ENCODE measurements around the gene BCAR3.

The BCAR3 gene

GRCh38 chr1:93638307-93638847 is 43.3 kb downstream of the BCAR3 start:
- H3K4me3 ChIP-seq (ENCODE audit: low read depth, low read length) = no peak overlapping the region
- in situ Hi-C loops (cut with HindIII; ENCODE audit: low sequenced_read_pairs) = no loop called here
- TF ChIP-seq, protein P1, sequence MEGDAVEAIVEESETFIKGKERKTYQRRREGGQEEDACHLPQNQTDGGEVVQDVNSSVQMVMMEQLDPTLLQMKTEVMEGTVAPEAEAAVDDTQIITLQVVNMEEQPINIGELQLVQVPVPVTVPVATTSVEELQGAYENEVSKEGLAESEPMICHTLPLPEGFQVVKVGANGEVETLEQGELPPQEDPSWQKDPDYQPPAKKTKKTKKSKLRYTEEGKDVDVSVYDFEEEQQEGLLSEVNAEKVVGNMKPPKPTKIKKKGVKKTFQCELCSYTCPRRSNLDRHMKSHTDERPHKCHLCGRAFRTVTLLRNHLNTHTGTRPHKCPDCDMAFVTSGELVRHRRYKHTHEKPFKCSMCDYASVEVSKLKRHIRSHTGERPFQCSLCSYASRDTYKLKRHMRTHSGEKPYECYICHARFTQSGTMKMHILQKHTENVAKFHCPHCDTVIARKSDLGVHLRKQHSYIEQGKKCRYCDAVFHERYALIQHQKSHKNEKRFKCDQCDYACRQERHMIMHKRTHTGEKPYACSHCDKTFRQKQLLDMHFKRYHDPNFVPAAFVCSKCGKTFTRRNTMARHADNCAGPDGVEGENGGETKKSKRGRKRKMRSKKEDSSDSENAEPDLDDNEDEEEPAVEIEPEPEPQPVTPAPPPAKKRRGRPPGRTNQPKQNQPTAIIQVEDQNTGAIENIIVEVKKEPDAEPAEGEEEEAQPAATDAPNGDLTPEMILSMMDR (IDR thresholded peaks at IDR 0.05; ENCODE audit: low read depth, low read length) = no peak
- DNase-seq (ENCODE audit: low read depth, low spot score) = no peak

DNA sequence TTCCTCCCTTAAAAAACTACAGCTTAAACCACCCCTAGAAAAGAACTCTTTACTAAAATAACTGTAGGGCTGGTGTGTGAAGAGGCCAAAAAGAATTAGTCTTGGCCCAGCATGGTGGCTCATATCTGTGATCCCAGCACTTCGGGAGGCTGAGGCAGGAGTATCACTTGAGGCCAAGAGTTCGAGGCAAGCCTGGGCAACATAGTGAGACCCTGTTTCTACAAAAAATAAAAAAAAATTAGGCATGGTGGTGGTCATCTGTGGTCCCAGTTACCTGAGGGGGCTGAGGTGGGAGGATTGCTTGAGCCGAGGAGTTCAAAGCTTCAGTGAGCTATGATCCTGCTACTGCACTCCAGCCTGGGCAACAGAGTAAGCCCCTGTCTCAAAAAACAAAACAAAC is 44.9 kb downstream of the BCAR3 start:
- TF ChIP-seq, protein P1 (IDR thresholded peaks at IDR 0.05; ENCODE audit: low read depth, low read length) = no peak
- in situ Hi-C loops (cut with HindIII; ENCODE audit: low sequenced_read_pairs) = no loop called here
- no peak for DNase-seq (ENCODE audit: low read depth, low spot score)
- no peak overlapping the region for H3K4me3 ChIP-seq (ENCODE audit: low read depth, low read length)

- in situ Hi-C loops (cut with HindIII; ENCODE audit: low sequenced_read_pairs) = no loop called here
- H3K4me3 ChIP-seq (ENCODE audit: low read depth, low read length) = no peak overlapping the region
- TF ChIP-seq, protein P1 (IDR thresholded peaks at IDR 0.05; ENCODE audit: low read depth, low read length) = no peak
- DNase-seq (ENCODE audit: low read depth, low spot score) = peak; percentile 65
Measured at GRCh38 chr1:93635614-93636543, 45.8 kb downstream of the BCAR3 start.

GRCh38 chr1:93633313-93633712 is 48.3 kb downstream of the BCAR3 start:
- TF ChIP-seq, protein P1 (IDR thresholded peaks at IDR 0.05; ENCODE audit: low read depth, low read length) = no peak
- in situ Hi-C loops (cut with HindIII; ENCODE audit: low sequenced_read_pairs) = no loop called here
- no peak for DNase-seq (ENCODE audit: low read depth, low spot score)
- H3K4me3 ChIP-seq (ENCODE audit: low read depth, low read length) = no peak overlapping the region

DNA sequence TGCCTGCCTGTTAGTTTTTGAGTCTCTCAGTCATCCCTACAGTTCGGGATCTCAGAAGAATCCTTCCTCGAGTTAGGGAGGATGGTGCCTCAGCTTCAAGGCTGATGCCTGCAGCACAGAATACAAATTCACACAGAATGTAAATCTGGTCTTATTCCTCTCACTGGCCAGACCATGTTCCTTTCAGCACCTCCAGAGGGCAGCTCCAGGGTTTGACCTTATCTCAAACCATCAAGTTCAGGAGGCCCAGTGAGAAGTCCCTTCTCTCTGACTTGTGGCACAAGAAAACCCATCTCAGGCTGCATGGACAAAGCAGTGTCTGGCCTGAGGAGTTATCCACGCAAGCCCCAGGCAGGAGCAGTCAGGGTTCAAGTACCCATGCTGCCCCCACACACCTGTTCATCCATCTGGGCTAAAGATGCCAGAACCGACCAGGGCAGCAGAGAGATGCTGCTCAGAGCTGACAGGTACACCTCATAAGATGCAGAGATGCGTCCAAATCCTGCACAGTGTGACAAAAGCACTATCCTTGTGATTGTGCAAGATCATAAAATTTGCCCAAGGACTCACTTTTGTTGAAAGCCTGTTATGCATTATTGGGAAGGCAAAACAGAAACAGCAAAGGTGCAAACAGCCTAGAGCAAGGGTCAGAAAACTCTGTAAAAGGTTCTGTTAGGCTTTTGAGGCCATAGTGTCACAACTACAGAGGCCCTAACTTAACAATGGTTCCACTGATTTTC is 49.8 kb downstream of the BCAR3 start:
- in situ Hi-C loops (cut with HindIII; ENCODE audit: low sequenced_read_pairs) = no loop called here
- no peak for DNase-seq (ENCODE audit: low read depth, low spot score)
- no peak overlapping the region for H3K4me3 ChIP-seq (ENCODE audit: low read depth, low read length)
- TF ChIP-seq, protein P1 (IDR thresholded peaks at IDR 0.05; ENCODE audit: low read depth, low read length) = peak; percentile 26

GRCh38 chr1:93630168-93630567 is 51.5 kb downstream of the BCAR3 start:
- no peak for DNase-seq (ENCODE audit: low read depth, low spot score)
- TF ChIP-seq, protein P1 (IDR thresholded peaks at IDR 0.05; ENCODE audit: low read depth, low read length) = no peak
- H3K4me3 ChIP-seq (ENCODE audit: low read depth, low read length) = no peak overlapping the region
- in situ Hi-C loops (cut with HindIII; ENCODE audit: low sequenced_read_pairs) = no loop called here
